ENCODE measurements around the gene TMEM121B.
A peak's percentile ranks its signal among the peaks of the same experiment; 100 is the strongest.

Gene TMEM121B

DNA sequence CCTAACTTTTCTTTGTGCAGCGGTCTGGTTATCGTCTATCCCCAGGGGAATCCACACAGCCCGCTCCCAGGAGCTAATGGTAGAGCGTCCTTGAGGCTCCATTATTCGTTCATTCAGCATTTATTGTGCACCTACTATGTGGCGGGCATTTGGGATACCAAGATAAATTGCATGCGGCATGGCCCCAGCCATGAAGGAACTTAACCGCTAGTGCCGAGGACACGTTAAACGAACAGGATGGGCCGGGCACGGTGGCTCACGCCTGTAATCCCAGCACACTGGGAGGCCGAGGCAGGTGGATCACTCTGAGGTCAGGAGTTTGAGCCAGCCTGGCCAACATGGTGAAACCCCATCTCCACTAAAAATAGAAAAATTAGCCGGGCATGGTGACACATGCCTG lies 11.2 kb downstream of the TMEM121B start:
- DNase-seq = no peak

DNA sequence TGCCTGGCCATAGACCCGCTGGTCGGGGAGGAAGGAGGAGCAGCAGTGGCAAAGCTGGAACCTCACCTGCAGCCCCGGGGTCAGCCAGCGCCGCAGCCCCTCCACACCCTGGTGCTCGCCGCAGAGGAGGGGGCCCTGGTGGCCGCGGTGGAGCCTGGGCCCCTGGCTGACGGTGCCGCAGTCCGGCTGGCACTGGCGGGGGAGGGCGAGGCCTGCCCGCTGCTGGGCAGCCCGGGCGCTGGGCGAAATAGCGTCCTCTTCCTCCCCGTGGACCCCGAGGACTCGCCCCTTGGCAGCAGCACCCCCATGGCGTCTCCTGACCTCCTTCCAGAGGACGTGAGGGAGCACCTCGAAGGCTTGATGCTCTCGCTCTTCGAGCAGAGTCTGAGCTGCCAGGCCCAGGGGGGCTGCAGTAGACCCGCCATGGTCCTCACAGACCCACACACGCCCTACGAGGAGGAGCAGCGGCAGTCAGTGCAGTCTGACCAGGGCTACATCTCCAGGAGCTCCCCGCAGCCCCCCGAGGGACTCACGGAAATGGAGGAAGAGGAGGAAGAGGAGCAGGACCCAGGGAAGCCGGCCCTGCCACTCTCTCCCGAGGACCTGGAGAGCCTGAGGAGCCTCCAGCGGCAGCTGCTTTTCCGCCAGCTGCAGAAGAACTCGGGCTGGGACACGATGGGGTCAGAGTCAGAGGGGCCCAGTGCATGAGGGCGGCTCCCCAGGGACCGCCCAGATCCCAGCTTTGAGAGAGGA lies 11.9 kb downstream of the TMEM121B start:
- no peak for DNase-seq

- DNase-seq = no peak
Measured at GRCh38 chr22:17108256-17109112, 12.7 kb downstream of the TMEM121B start.

DNA sequence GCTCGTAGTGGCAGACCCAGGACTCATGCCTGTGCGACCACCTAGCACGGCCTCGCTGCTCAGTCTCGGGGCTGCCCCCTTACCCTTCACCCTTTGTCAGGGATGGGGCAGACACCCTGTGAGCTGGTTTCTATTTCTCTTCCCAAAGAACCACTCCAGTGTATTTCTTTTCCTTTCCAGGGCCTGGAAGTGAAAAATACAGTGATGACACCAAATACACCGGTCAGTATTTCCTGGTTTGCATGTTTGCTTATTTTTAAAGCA lies 13.7 kb downstream of the TMEM121B start:
- no peak for DNase-seq

DNA sequence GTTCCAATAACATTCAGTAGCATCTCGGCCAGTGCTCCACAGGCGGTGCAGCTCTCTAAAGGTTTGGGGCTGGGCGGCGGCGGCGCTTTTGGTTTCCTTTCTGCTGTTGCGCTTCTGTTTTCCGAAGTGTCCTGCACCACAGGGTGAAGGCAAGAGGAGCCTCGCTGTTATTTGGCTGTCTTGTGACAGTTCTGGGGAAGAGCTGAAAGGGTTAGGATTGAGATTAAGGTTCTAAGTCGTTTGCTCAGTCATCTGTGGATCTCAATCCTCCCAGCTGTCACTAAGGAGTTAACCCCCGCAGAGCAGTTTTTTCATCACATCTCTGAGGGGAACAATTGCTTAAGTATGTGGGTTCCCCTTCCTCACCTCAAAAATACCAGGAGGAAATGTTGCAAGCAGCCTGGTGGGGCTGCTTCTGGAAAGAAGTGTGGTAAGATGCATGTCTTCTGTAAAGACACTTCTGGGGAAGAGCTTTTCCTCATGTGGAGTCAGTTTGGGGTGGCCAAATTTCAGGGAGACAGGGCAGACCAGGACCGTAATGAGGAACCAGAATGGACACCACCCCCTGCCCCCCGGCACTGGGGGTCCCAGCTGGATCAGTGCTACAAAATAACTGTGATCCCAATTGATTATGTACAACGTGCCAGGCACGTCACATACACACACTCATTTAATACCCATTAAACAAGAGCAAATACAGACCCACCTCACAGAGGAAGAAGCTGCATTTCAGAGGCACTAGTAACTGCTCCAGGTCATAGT lies 14.2 kb downstream of the TMEM121B start:
- DNase-seq = no peak

DNA sequence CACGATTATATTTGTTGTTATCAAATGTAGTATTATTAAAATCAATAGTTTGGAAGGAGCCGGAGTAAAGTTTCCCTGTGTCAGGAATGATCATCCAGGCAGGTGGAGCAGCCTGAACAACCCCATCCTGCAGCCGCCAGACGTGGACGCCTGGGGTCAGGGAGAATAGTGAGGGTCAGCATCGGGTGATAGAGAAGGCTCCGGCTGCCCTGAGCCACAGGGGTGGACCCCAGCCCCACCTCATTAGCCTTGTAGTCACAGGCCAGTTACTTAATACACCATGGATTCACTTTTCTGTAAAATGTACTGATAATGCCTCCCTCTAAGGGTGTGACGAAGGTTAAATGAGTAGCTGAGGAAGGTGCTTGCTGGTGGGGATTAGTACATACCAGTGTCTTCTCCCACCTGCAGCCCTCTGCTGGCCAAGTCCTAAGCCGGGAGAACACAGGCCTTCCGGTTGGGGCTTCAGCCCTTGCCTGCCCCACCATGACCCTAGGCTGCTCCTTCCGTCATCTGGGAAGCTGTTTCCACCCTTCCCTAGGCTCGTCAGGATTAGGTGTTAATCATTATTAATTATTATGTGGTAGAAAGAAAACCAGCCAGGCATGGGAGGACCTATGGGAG lies 14.9 kb downstream of the TMEM121B start:
- DNase-seq = no peak

- DNase-seq = no peak
Measured at GRCh38 chr22:17105143-17106129, 15.7 kb downstream of the TMEM121B start.

- DNase-seq = no peak
Measured at GRCh38 chr22:17104336-17104935, 16.7 kb downstream of the TMEM121B start.

- DNase-seq = no peak
Measured at GRCh38 chr22:17103351-17103750, 17.8 kb downstream of the TMEM121B start.

DNA sequence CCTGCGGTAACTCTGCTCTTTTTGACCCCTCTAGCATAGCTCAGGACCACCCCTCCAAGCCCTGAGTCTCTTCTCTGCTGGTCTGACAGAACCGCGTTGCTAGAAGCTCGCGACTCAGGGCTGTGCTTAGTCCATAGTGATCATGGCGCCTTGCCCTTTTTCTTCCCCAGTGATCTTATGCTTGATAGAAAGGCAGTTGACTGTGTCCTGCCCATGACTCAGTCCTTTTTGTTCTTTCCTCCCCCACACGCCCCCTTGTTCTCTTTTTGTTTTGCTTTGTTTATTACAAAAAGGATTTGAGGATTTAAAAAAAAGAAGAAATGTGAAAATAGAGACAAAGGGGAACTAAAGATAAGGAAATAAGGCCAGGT lies 18.9 kb downstream of the TMEM121B start:
- DNase-seq = no peak

GRCh38 chr22:17101475-17102296 lies 19.5 kb downstream of the TMEM121B start:
- no peak for DNase-seq

GRCh38 chr22:17100621-17101020 lies 20.5 kb downstream of the TMEM121B start:
- DNase-seq = no peak

GRCh38 chr22:17098379-17098819 lies 22.8 kb downstream of the TMEM121B start:
- DNase-seq = no peak

DNA sequence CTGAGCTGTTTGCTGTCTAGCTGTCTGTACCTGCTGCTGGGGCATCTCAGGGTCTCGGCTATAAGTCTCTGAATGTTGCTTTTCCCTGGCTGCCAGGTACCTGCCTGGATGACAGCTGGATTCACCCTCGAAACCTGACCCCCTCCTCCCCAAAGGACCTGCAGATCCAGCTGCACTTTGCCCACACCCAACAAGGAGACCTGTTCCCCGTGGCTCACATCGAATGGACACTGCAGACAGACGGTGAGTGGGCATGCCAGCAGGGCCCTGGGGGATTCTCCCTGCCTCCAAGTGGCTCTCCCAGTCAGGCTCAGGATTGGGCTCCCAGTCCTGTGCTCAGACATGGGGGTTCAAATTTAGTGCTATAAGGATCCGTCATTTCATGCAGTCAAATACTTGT lies 23.5 kb downstream of the TMEM121B start:
- DNase-seq = no peak

- peak in 1 of 2 experiments; percentile 51 for DNase-seq
Measured at GRCh38 chr22:17097062-17097461, 24.1 kb downstream of the TMEM121B start.

DNA sequence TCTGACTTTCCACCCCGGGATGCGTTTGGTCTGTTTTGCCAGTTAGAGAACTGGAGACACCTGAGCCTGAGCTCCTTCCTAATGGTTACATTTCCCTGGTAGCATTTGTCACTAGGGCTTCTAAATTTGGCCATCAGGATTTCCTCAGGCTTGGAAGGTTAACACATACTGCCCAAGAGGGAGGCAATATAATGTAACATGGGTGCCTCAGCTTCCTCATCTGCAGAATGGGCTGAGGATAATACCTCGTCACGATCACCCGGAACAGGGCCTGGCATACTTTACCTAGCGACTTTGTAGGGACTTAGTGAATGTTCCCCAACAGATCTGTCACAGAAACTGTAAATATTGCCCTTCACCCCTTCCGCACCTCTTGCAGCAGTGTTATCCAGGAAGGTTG lies 25.1 kb downstream of the TMEM121B start:
- DNase-seq = no peak

DNA sequence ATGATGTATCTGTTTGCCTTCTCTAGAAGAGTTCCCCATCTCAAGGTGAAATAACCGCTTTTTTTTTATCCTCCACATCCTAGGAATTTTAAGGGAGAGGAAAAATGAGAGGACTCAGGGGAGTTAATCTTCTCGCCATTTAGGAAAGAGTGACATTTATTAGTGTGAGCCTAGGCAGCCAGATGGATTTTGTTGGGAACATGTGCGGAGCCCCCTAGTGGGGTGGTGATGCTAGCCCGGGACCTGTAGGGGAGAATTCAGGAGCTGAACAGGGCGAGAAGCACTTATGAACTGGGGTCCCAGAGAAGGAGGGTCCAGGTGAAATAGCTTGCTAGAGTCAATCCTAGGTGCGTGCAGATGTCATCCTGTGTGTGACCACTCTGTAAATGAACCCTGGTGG lies 25.6 kb downstream of the TMEM121B start:
- peak in 1 of 2 experiments; percentile 3 for DNase-seq

- no peak for DNase-seq
Measured at GRCh38 chr22:17093081-17093480, 28.1 kb downstream of the TMEM121B start.

GRCh38 chr22:17091851-17092250 lies 29.3 kb downstream of the TMEM121B start:
- no peak for DNase-seq

- DNase-seq = no peak
Measured at GRCh38 chr22:17090550-17090949, 30.6 kb downstream of the TMEM121B start.
